ENCODE results near the gene DKK2. TPM values are rescaled to one million over a fixed set of nuclear protein-coding genes. Genes with fewer than 3 reads are reported as not detected.
"Not testable (repeated sequence)": the region's sequence is repeated elsewhere in the genome, so short reads cannot be mapped to it uniquely, and the experiment has no call there.

Gene DKK2
- total RNA-seq, 4 donors from 2014 or later = 1.4 to 1.9 (median 1.6) TPM

- Histone ChIP-seq H3K27me3 (no peaks in the 10 kb centered on the region), H3K36me3 (no peaks in the 10 kb centered on the region), H3K27ac (no peak overlapping the region), H3K9me3 (no peaks in the 10 kb centered on the region), H3K4me3 (no peak overlapping the region), H3K4me1 (no peaks in the 10 kb centered on the region)
- DNase-seq (ENCODE audit: low spot score in 2 of 2) = no peak
- TF ChIP-seq CTCF (IDR thresholded peaks at IDR 0.05) (no peak), EP300 (IDR thresholded peaks at IDR 0.05) (no peak), POLR2A (IDR thresholded peaks at IDR 0.05) (no peak), POLR2AphosphoS5 (IDR thresholded peaks at IDR 0.05) (no peak)
- 69% methylated on average over 2 of the region's 2 CpGs for WGBS
Measured at GRCh38 chr4:106929248-106929647, 106.9 kb downstream of the DKK2 start.

GRCh38 chr4:106914223-106914622 is 121.9 kb downstream of the DKK2 start:
- TF ChIP-seq POLR2AphosphoS5 (IDR thresholded peaks at IDR 0.05) (no peak), POLR2A (IDR thresholded peaks at IDR 0.05) (no peak), EP300 (IDR thresholded peaks at IDR 0.05) (no peak), CTCF (IDR thresholded peaks at IDR 0.05) (no peak)
- no peak for DNase-seq (ENCODE audit: low spot score in 2 of 2)
- WGBS = 77% methylated on average over 3 of the region's 3 CpGs

GRCh38 chr4:106909486-106910188 is 126.5 kb downstream of the DKK2 start:
- H3K36me3 ChIP-seq = no peaks in the 10 kb centered on the region
- 87% methylated on average over 1 of the region's 1 CpG for WGBS
- no peak for DNase-seq (ENCODE audit: low spot score in 2 of 2)
- TF ChIP-seq POLR2A (IDR thresholded peaks at IDR 0.05) (no peak), EP300 (IDR thresholded peaks at IDR 0.05) (no peak), CTCF (IDR thresholded peaks at IDR 0.05) (no peak), POLR2AphosphoS5 (IDR thresholded peaks at IDR 0.05) (no peak)
- H3K27me3 ChIP-seq = no peaks in the 10 kb centered on the region
- H3K9me3 ChIP-seq = no peaks in the 10 kb centered on the region
- no peak overlapping the region for H3K4me3 ChIP-seq
- no peak overlapping the region for H3K27ac ChIP-seq
- H3K4me1 ChIP-seq = no peaks in the 10 kb centered on the region

More at GRCh38 chr4:106914223-106914622, 121.9 kb downstream of the DKK2 start:
- H3K4me3 ChIP-seq = no peak overlapping the region
- H3K27me3 ChIP-seq = no peaks in the 10 kb centered on the region
- H3K36me3 ChIP-seq = no peaks in the 10 kb centered on the region
- no peaks in the 10 kb centered on the region for H3K4me1 ChIP-seq
- H3K27ac ChIP-seq = no peak overlapping the region
- H3K9me3 ChIP-seq = no peaks in the 10 kb centered on the region

- not testable (repeated sequence) for DNase-seq (ENCODE audit: low spot score in 2 of 2); H3K4me1 ChIP-seq; H3K9me3 ChIP-seq; H3K27ac ChIP-seq; H3K36me3 ChIP-seq; H3K27me3 ChIP-seq; H3K4me3 ChIP-seq
- 92% methylated on average over 11 of the region's 11 CpGs for WGBS
Measured at GRCh38 chr4:106908049-106908448, 128.1 kb downstream of the DKK2 start.

GRCh38 chr4:106907216-106907615 is 128.9 kb downstream of the DKK2 start:
- no peak for DNase-seq (ENCODE audit: low spot score in 2 of 2)
- Histone ChIP-seq H3K36me3 (no peaks in the 10 kb centered on the region), H3K4me1 (no peaks in the 10 kb centered on the region), H3K9me3 (no peaks in the 10 kb centered on the region), H3K27me3 (no peaks in the 10 kb centered on the region), H3K4me3 (no peak overlapping the region), H3K27ac (no peak overlapping the region)
- TF ChIP-seq EP300 (IDR thresholded peaks at IDR 0.05) (no peak), POLR2A (IDR thresholded peaks at IDR 0.05) (no peak), CTCF (IDR thresholded peaks at IDR 0.05) (no peak), POLR2AphosphoS5 (IDR thresholded peaks at IDR 0.05) (no peak)
- 78% methylated on average over 2 of the region's 2 CpGs for WGBS

- no peak for DNase-seq (ENCODE audit: low spot score in 2 of 2)
- no peak overlapping the region for H3K27ac ChIP-seq
- no peaks in the 10 kb centered on the region for H3K4me1 ChIP-seq
- H3K9me3 ChIP-seq = no peaks in the 10 kb centered on the region
- WGBS = 86% methylated on average over 1 of the region's 1 CpG
- H3K4me3 ChIP-seq = no peak overlapping the region
- no peaks in the 10 kb centered on the region for H3K36me3 ChIP-seq
- TF ChIP-seq POLR2AphosphoS5 (IDR thresholded peaks at IDR 0.05) = no peak
- TF ChIP-seq POLR2A (IDR thresholded peaks at IDR 0.05) = no peak
- no peak for TF ChIP-seq CTCF (IDR thresholded peaks at IDR 0.05)
- no peak for TF ChIP-seq EP300 (IDR thresholded peaks at IDR 0.05)
- no peaks in the 10 kb centered on the region for H3K27me3 ChIP-seq
Measured at GRCh38 chr4:106906728-106907127, 129.4 kb downstream of the DKK2 start.
